Neural progenitor cell (in vitro differentiated cells): Measurements from ENCODE around the gene STAG1. TPM values are rescaled to one million over a fixed set of nuclear protein-coding genes. Genes with fewer than 3 reads are reported as not detected.

Experiments
- DNase-seq: peaks from one replicate; pipeline ENCODE4 v3.0.0-alpha.2; 2016; ENCODE audit warnings: low spot score
- H2AFZ ChIP-seq: fragments of 200-600 bp; sonication (generic); replicated peaks from 2 replicates; pipeline ENCODE4 v1.6.1; 2016; ENCODE audit warnings: antibody characterized with exemption
- H3F3A ChIP-seq: fragments of 200-600 bp; sonication (generic); 2 replicates; pipeline ENCODE4 v1.6.1; 2016; ENCODE audit warnings: antibody characterized with exemption, low read depth
- H3K27ac ChIP-seq: fragments of 200-600 bp; sonication (generic); 2 replicates; pipeline ENCODE4 v1.5.1; 2016; ENCODE audit warnings: mild to moderate bottlenecking
- H3K27me3 ChIP-seq: fragments of 200-600 bp; sonication (generic); 2 replicates; pipeline ENCODE4 v1.6.1; 2016; ENCODE audit warnings: mild to moderate bottlenecking, moderate library complexity
- H3K36me3 ChIP-seq: fragments of 200-600 bp; sonication (generic); 2 replicates; pipeline ENCODE4 v1.5.1; 2016
- H3K4me1 ChIP-seq: fragments of 200-600 bp; sonication (generic); 2 replicates; pipeline ENCODE4 v1.6.1; 2016; ENCODE audit warnings: mixed run types
- H3K4me2 ChIP-seq: fragments of 200-600 bp; sonication (generic); 2 replicates; pipeline ENCODE4 v1.6.1; 2016
- H3K4me3 ChIP-seq: fragments of 200-600 bp; sonication (generic); 2 replicates; pipeline ENCODE4 v1.5.1; 2016
- H3K79me2 ChIP-seq: fragments of 200-600 bp; sonication (generic); 2 replicates; pipeline ENCODE4 v1.6.1; 2016; ENCODE audit warnings: low read depth
- H3K9ac ChIP-seq: fragments of 200-600 bp; sonication (generic); 2 replicates; pipeline ENCODE4 v1.6.1; 2016
- H3K9me3 ChIP-seq: fragments of 200-600 bp; sonication (generic); 2 replicates; pipeline ENCODE4 v1.5.1; 2016; ENCODE audit warnings: low read depth
- H4K20me1 ChIP-seq: fragments of 200-600 bp; sonication (generic); 2 replicates; pipeline ENCODE4 v1.6.1; 2016; ENCODE audit warnings: low read depth
- H3K27ac Mint-ChIP-seq: 3 replicates; pipeline ENCODE4 v1.8.0; 2021; ENCODE audit warnings: mixed read lengths
- H3K27me3 Mint-ChIP-seq: 2 replicates; pipeline ENCODE4 v1.8.0; 2022; ENCODE audit warnings: low read depth, mild to moderate bottlenecking, inconsistent platforms, moderate library complexity, mixed read lengths; ENCODE audit not compliant: insufficient read depth
- H3K36me3 Mint-ChIP-seq: 3 replicates; pipeline ENCODE4 v1.8.0; 2021; ENCODE audit warnings: mixed read lengths
- H3K4me1 Mint-ChIP-seq: 3 replicates; pipeline ENCODE4 v1.8.0; 2021; ENCODE audit warnings: mixed read lengths
- H3K4me3 Mint-ChIP-seq: 3 replicates; pipeline ENCODE4 v1.8.0; 2021; ENCODE audit warnings: mild to moderate bottlenecking, moderate library complexity, mixed read lengths
- H3K9me3 Mint-ChIP-seq: 3 replicates; pipeline ENCODE4 v1.8.0; 2020; ENCODE audit warnings: mixed read lengths
- CTCF ChIP-seq: fragments of 200-600 bp; sonication (generic); IDR thresholded peaks from 2 replicates; pipeline ENCODE4 v1.5.1; 2017; ENCODE audit warnings: antibody characterized with exemption, mild to moderate bottlenecking
- EZH2 ChIP-seq: fragments of 200-600 bp; sonication (generic); IDR thresholded peaks from 2 replicates; pipeline ENCODE4 v1.6.1; 2017; ENCODE audit warnings: antibody characterized with exemption, mild to moderate bottlenecking, moderate library complexity
- EZH2phosphoT487 ChIP-seq: fragments of 200-600 bp; sonication (generic); IDR thresholded peaks from 2 replicates; pipeline ENCODE4 v1.6.1; 2017; ENCODE audit warnings: antibody characterized with exemption
- total RNA-seq: library from RNA; depleted of rRNA; stranded (reverse); fragments of >200 nt; gene quantifications from 2 replicates; pipeline ENCODE4 v1.2.3, GENCODE V29; 2015; ENCODE audit warnings: low replicate concordance

Gene STAG1
- total RNA-seq, 1 donor from 2014 or later: 38.3 TPM

GRCh38 chr3:136637176-136637575, 115.0 kb downstream of the STAG1 start:
- TF ChIP-seq CTCF (no peak), EZH2phosphoT487 (no peak), EZH2 (no peak)
- Histone ChIP-seq H3K27ac (no peak overlapping the region), H3K79me2 (peaks cover 96% of the 10 kb centered on the region), H3K9me3 (no peaks in the 10 kb centered on the region), H3K4me2 (no peak overlapping the region), H2AFZ (no peak overlapping the region), H3K4me3 (no peak overlapping the region), H3K9ac (no peak overlapping the region), H3K4me1 (no peaks in the 10 kb centered on the region), H3K27me3 (no peaks in the 10 kb centered on the region), H3F3A (no peaks in the 10 kb centered on the region), H3K36me3 (no peaks in the 10 kb centered on the region), H4K20me1 (peaks cover 3% of the 10 kb centered on the region)
- Mint-ChIP-seq H3K36me3 (peaks cover 7% of the 10 kb centered on the region), H3K27ac (no peak overlapping the region), H3K9me3 (peaks cover 20% of the 10 kb centered on the region), H3K27me3 (peaks cover 2% of the 10 kb centered on the region), H3K4me1 (peaks cover 5% of the 10 kb centered on the region), H3K4me3 (no peak overlapping the region)
- no peak for DNase-seq

GRCh38 chr3:136634821-136635220, 117.4 kb downstream of the STAG1 start:
- H3K4me3 ChIP-seq: no peak overlapping the region
- no peak overlapping the region for H3K27ac Mint-ChIP-seq
- peaks cover 2% of the 10 kb centered on the region for H3K27me3 Mint-ChIP-seq
- no peak overlapping the region for H3K9ac ChIP-seq
- no peak for DNase-seq
- H3K36me3 Mint-ChIP-seq: peaks cover 9% of the 10 kb centered on the region
- TF ChIP-seq EZH2phosphoT487 (no peak), EZH2 (no peak), CTCF (no peak)
- no peak overlapping the region for H3K27ac ChIP-seq
- peaks cover 3% of the 10 kb centered on the region for H4K20me1 ChIP-seq
- no peaks in the 10 kb centered on the region for H3K9me3 ChIP-seq
- H3K27me3 ChIP-seq: no peaks in the 10 kb centered on the region
- H3K4me1 Mint-ChIP-seq: peaks cover 5% of the 10 kb centered on the region
- no peaks in the 10 kb centered on the region for H3K36me3 ChIP-seq
- no peak overlapping the region for H2AFZ ChIP-seq
- H3K9me3 Mint-ChIP-seq: peaks cover 18% of the 10 kb centered on the region
- peaks cover 98% of the 10 kb centered on the region for H3K79me2 ChIP-seq
- no peak overlapping the region for H3K4me3 Mint-ChIP-seq
- no peaks in the 10 kb centered on the region for H3K4me1 ChIP-seq
- no peak overlapping the region for H3K4me2 ChIP-seq
- H3F3A ChIP-seq: no peaks in the 10 kb centered on the region

GRCh38 chr3:136632625-136633081, 119.5 kb downstream of the STAG1 start:
- Mint-ChIP-seq H3K36me3 (peaks cover 19% of the 10 kb centered on the region), H3K27me3 (peaks cover 2% of the 10 kb centered on the region), H3K27ac (no peak overlapping the region), H3K4me1 (peaks cover 5% of the 10 kb centered on the region), H3K4me3 (no peak overlapping the region), H3K9me3 (peaks cover 15% of the 10 kb centered on the region)
- H3K27me3 ChIP-seq: no peaks in the 10 kb centered on the region
- no peaks in the 10 kb centered on the region for H3K9me3 ChIP-seq
- H2AFZ ChIP-seq: no peak overlapping the region
- H3K4me3 ChIP-seq: no peak overlapping the region
- TF ChIP-seq EZH2phosphoT487 (no peak), EZH2 (no peak), CTCF (no peak)
- no peaks in the 10 kb centered on the region for H3K4me1 ChIP-seq
- no peaks in the 10 kb centered on the region for H3K36me3 ChIP-seq
- peaks cover 3% of the 10 kb centered on the region for H4K20me1 ChIP-seq
- H3F3A ChIP-seq: no peaks in the 10 kb centered on the region
- no peak overlapping the region for H3K4me2 ChIP-seq
- DNase-seq: no peak
- H3K9ac ChIP-seq: no peak overlapping the region
- no peak overlapping the region for H3K27ac ChIP-seq
- H3K79me2 ChIP-seq: peaks cover 76% of the 10 kb centered on the region
